Non-pigmented ciliary epithelial cell (primary cell): Measurements from ENCODE around the gene FKBP2.

Experiments used
- DNase-seq: peaks from one replicate; pipeline ENCODE4 v3.0.0-alpha.2; 2010; ENCODE audit warnings: low read depth

Gene FKBP2

GRCh38 chr11:64219755-64220154 lies 21.1 kb upstream of the FKBP2 start:
- no peak for DNase-seq

- DNase-seq, result no peak
Observed at GRCh38 chr11:64220271-64220670, 20.6 kb upstream of the FKBP2 start.

- no peak for DNase-seq
Observed at GRCh38 chr11:64220798-64221197, 20.1 kb upstream of the FKBP2 start.

- DNase-seq, result no peak
Observed at GRCh38 chr11:64222651-64223000, 18.3 kb upstream of the FKBP2 start.

- DNase-seq, result no peak
Observed at GRCh38 chr11:64223001-64223651, 17.8 kb upstream of the FKBP2 start.

- no peak for DNase-seq
Observed at GRCh38 chr11:64224151-64224890, 16.6 kb upstream of the FKBP2 start.

GRCh38 chr11:64224891-64225607 lies 15.8 kb upstream of the FKBP2 start:
- DNase-seq, result no peak

GRCh38 chr11:64225608-64226506 lies 15.0 kb upstream of the FKBP2 start, which contains the start of the genes NUDT22 and TRPT1:
Gene NUDT22 (plus strand): TSS chr11:64226274. CDS start chr11:64226653, 379 bp downstream.
Gene TRPT1 (minus strand): TSS chr11:64226186. CDS start chr11:64225860, 326 bp downstream.
- DNase-seq, result no peak

GRCh38 chr11:64226507-64227051 lies 14.3 kb upstream of the FKBP2 start:
- no peak for DNase-seq

- no peak for DNase-seq
Observed at GRCh38 chr11:64227405-64227956, 13.4 kb upstream of the FKBP2 start.

GRCh38 chr11:64229090-64229743 lies 11.7 kb upstream of the FKBP2 start:
- DNase-seq, result no peak

GRCh38 chr11:64229744-64230170 lies 11.1 kb upstream of the FKBP2 start:
- no peak for DNase-seq

- DNase-seq, result peak; percentile 30
Observed at GRCh38 chr11:64230171-64230984, 10.5 kb upstream of the FKBP2 start, which contains the start of gene DNAJC4. Gene DNAJC4 (plus strand): TSS chr11:64230548. CDS start chr11:64230855, 307 bp downstream.

GRCh38 chr11:64230985-64231365 lies 9.9 kb upstream of the FKBP2 start:
- no peak for DNase-seq

GRCh38 chr11:64231546-64231945 lies 9.3 kb upstream of the FKBP2 start:
- DNase-seq, result no peak

- no peak for DNase-seq
Observed at GRCh38 chr11:64232182-64232966, 8.5 kb upstream of the FKBP2 start.

GRCh38 chr11:64232967-64233315 lies 8.0 kb upstream of the FKBP2 start:
- DNase-seq, result no peak

GRCh38 chr11:64233913-64234586 lies 6.8 kb upstream of the FKBP2 start, which contains the start of gene VEGFB:
Gene VEGFB (plus strand): TSS chr11:64234584. CDS start chr11:64234834, 250 bp downstream.
- DNase-seq, result no peak
